HG03103 (cell line): Measurements from ENCODE around the gene HBD.

Source experiments
- ATAC-seq: cut with Tn5 transposase; IDR thresholded peaks from one replicate; pipeline ENCODE4 v1.9.1; 2021; ENCODE audit warnings: low read depth; ENCODE audit not compliant: unreplicated experiment

Gene HBD

GRCh38 chr11:5235364-5236095 lies 1.2 kb upstream of the HBD start:
- ATAC-seq, result no peak

- ATAC-seq, result no peak
Observed at GRCh38 chr11:5233307-5233706, 976 bp downstream of the HBD start.

DNA sequence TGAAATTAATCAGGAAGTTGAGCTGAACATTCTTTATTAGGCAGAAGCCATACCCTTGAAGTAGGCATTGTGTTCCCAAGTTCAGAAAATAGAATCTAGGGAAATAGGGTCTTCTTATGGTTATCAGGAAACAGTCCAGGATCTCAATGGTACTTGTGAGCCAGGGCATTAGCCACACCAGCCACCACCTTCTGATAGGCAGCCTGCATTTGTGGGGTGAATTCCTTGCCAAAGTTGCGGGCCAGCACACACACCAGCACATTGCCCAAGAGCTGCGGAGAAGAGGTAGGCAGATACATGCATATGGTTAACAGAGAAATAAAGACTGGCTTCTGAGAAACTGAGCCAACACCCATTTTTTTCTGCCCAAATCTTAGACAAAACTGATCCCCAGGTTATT lies 1.5 kb downstream of the HBD start:
- no peak for ATAC-seq

GRCh38 chr11:5232176-5232575 lies 2.1 kb downstream of the HBD start:
- no peak for ATAC-seq

DNA sequence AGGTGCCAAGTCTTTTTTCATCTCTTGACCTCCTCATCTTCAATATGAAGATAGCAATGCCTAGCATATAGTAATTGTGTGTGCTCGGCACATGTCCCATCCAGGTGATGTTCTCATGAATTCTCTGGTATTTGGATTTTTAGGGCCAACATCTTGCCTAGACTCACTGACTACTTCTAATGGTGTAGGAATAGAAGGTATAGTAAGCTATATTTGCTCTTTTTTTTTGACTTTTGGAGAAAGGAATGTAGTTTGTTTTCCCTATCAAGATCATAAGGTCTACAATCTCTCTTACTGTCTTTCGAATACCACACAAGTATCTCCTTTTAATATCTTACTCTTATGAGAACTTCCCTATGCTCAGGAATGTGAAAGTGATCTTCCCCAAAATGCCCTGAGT lies 3.2 kb downstream of the HBD start:
- ATAC-seq, result no peak

GRCh38 chr11:5230266-5230665 lies 4.0 kb downstream of the HBD start:
- ATAC-seq, result no peak

- ATAC-seq, result no peak
Observed at GRCh38 chr11:5229796-5230195, 4.5 kb downstream of the HBD start.

DNA sequence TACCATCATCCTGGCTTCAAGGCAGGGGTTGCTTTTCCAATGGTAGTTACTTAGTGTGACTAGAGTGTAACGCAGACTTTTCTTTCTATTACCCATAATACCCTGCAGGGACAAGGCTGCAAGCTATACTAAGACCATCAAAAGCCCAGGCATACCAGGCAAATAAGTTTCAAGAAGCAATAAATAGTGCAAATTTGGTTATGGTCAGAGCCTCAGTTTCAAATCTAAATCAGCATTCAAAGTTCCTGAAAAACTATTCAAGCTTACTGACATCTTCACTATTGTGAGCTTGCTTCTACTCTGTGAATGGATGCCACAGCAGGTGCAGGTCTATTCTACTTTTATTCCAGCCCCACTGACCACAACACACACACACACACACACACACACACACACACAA lies 4.9 kb downstream of the HBD start:
- ATAC-seq, result peak; percentile 55

DNA sequence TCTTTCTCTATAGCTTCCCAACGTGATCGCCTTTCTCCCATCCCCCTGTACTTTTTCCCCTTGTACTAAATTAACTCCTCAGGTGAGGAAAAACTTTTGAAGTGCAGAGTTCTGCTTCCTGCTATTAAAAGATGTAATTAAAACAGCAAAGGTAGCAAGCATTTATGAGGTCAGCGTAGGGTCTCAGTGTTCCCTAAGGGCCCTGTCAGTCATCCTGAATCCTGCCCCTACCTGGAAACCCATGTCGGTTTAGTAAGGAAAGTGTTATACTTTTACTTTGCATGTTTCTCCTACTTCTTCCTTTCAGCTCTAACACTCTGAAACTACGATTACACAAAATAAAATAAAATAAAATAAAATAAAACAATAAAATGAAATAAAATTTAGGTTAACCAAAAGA lies 6.2 kb downstream of the HBD start:
- no peak for ATAC-seq

DNA sequence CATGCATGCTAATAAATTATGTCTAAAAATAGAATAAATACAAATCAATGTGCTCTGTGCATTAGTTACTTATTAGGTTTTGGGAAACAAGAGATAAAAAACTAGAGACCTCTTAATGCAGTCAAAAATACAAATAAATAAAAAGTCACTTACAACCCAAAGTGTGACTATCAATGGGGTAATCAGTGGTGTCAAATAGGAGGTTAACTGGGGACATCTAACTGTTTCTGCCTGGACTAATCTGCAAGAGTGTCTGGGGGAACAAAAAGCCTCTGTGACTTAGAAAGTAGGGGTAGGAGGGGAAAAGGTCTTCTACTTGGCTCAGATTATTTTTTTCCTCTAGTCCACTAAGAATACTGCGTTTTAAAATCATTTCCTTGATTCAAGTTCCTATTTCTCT lies 6.6 kb downstream of the HBD start:
- ATAC-seq, result no peak

- ATAC-seq, result no peak
Observed at GRCh38 chr11:5226732-5227310, 7.5 kb downstream of the HBD start, which contains the start of gene HBB. Gene HBB, minus strand, starts transcription at chr11:5227071. Its CDS starts 50 bp downstream, at chr11:5227021.

DNA sequence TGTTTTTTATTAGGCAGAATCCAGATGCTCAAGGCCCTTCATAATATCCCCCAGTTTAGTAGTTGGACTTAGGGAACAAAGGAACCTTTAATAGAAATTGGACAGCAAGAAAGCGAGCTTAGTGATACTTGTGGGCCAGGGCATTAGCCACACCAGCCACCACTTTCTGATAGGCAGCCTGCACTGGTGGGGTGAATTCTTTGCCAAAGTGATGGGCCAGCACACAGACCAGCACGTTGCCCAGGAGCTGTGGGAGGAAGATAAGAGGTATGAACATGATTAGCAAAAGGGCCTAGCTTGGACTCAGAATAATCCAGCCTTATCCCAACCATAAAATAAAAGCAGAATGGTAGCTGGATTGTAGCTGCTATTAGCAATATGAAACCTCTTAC lies 8.8 kb downstream of the HBD start:
- no peak for ATAC-seq

DNA sequence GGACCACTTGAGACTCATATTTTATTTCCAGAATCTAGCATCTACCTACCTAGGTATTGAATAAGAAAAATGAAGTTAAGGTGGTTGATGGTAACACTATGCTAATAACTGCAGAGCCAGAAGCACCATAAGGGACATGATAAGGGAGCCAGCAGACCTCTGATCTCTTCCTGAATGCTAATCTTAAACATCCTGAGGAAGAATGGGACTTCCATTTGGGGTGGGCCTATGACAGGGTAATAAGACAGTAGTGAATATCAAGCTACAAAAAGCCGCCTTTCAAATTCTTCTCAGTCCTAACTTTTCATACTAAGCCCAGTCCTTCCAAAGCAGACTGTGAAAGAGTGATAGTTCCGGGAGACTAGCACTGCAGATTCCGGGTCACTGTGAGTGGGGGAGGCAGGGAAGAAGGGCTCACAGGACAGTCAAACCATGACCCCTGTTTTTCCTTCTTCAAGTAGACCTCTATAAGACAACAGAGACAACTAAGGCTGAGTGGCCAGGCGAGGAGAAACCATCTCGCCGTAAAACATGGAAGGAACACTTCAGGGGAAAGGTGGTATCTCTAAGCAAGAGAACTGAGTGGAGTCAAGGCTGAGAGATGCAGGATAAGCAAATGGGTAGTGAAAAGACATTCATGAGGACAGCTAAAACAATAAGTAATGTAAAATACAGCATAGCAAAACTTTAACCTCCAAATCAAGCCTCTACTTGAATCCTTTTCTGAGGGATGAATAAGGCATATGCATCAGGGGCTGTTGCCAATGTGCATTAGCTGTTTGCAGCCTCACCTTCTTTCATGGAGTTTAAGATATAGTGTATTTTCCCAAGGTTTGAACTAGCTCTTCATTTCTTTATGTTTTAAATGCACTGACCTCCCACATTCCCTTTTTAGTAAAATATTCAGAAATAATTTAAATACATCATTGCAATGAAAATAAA lies 9.5 kb downstream of the HBD start:
- no peak for ATAC-seq

GRCh38 chr11:5223686-5224085 lies 10.6 kb downstream of the HBD start:
- no peak for ATAC-seq

DNA sequence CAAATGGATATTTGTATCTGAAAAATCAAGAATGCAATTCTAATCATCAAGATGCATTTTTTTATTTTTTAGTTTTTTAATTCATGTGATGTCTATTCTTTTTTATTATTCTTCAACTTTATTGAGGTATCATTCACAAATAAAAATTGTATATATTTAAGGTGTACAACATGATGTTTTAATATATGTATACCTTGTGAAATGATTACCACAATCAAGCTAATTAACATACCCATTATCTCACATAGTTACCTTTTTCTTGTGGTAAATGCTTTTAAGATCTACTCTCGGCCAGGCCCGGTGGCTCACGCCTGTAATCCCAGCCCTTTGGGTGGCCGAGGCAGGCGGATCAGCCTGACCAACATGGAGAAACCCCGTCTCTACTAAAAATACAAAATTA lies 11.1 kb downstream of the HBD start:
- ATAC-seq, result no peak

DNA sequence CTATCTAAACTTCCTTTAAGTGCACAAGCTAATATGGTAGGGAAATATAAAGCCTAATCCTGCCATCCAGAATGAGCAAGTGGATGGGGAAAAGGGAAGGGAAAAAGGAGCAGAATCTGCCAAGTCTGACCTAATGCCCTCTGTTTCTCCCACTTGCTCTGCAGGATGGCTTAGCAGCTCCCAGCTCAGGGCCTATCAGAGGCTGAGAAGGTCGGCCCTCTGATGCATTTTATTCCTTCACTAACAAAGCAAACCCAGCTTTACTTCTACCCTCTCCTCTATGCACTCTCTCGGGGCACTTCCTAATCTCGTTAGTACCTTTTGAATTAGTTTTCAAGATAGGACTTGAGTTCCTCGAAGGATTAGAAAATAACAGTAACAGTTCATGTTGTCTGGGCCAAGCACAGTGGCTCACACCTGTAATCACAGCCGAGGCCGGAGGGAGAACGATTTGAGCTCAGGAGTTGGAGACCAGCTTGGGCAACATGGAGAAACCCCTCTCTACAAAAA lies 23.9 kb downstream of the HBD start:
- no peak for ATAC-seq

- no peak for ATAC-seq
Observed at GRCh38 chr11:5204787-5205186, 29.5 kb downstream of the HBD start.

DNA sequence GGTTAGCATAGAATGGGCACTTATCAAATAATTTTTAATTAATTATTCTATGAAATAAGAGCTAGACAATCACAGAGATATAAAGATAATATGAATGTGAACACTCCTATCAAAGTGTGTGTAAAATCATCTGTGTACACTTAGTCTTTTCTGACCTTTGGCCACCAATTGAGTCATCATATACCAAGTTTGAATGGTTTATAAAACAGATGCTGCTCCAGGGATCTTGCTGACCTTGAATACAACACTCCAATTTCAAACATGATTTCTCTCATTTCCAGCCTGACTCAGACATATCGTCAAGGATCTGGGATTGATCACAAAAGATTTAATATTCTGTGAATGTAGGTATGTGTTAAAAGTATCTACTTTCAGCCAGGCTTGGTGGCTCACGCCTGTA lies 30.9 kb downstream of the HBD start:
- ATAC-seq, result no peak

- no peak for ATAC-seq
Observed at GRCh38 chr11:5200582-5200981, 33.7 kb downstream of the HBD start, which contains the start of gene OR51V1. Gene OR51V1, minus strand, starts transcription at chr11:5200682. Its CDS starts 0 bp downstream, at chr11:5200682.

DNA sequence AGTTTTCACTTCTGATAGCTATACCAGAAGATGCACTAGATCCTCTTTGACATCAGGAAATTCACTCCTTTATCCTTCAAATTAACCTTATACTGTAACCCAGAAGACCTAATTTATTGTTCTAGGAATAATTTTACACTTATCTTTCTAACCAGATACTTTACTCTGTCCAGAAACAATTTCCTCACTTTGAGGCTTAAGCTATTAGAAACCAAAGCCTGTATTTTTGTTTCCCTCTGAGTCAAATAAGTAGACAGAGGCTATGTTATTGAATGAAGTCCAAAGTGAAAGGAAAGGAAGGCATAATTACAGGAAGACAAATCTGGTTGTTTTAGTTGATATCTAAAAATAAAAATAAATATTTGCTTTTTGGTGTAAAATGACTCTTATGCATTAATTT lies 36.0 kb downstream of the HBD start:
- ATAC-seq, result no peak

DNA sequence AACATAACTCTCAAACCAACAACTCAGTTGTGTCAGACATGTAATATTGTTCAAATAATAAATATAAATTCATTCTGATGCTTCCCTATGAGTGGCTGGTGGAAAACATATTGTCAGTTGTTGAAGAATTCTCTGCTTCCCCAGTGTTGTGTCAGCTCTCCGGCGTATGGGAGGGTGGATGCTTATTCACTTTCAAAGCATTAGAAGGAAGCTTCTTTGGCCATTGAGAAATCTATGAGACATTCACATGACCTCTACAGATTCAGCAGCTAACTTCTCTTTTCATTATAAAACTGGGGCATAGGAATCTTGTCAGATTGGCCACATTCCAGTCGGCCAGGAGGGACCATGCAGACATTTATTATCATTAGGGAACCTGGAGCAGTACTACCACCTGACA lies 36.7 kb downstream of the HBD start:
- ATAC-seq, result no peak
